ENCODE measurements around the gene C3orf22.

C3orf22 gene

DNA sequence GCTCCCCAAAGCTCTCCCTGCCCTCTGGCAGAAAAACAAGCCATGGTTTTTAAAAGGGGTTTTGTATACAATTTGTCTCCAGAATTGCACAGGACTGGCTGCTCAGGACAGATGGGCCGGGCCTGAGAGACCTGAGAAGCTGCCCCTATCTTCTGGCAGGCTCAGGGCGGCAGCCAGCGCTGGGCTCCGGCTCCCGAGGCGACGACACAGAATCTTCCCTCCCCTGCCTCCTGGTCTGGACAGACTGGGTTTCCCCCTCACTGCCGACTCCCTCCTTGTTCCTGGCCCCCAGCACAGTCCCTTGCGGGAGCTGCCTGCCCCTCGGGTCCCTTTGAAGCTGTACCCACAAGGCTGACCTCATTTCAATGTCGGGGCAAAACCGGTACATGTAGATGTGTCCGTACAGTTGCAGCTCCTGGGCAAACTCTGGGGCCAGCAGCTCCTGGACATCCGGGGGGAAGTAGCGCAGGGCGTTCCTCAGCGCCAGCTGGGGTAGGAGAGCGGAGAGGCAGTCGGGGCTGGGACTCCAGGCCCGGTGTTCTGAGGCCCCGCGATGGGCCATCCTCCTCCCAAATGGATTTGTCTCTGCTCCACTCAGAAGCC is 48.3 kb downstream of the C3orf22 start:
- DNase-seq = no peak

DNA sequence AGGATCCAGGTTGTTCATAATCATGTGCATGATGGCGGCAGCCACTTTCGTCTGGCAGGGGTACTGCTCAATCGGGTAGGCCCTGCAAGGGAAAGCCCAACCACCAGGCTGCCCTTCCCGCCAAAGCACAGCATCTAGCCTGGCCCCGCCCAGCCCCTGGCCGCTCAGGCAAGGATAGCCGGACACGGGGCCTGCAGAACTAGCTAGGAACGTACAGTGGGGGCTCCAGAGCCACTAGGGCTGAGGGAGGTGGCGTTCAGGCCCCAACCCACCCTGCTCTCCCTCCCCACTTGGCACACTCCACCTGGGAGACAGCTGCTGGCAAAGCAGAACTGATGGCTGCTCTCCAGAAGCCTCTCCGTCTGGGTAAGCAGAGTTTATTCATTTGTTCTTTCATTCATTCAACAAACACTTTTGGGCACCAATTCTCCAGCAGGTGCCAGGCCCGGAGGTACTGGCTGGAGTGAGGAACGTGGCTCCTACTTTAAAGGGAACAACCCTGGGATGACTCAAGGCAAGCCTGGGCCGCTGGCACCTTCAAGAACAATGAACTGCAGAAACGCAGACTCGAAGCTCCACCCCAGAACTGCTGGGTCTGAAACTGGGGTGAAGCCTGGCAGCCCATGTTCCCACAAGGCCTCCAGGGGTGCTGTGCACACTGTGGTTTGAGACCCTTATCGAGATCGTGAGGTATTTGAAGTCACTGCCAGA is 49.0 kb downstream of the C3orf22 start:
- DNase-seq = no peak

DNA sequence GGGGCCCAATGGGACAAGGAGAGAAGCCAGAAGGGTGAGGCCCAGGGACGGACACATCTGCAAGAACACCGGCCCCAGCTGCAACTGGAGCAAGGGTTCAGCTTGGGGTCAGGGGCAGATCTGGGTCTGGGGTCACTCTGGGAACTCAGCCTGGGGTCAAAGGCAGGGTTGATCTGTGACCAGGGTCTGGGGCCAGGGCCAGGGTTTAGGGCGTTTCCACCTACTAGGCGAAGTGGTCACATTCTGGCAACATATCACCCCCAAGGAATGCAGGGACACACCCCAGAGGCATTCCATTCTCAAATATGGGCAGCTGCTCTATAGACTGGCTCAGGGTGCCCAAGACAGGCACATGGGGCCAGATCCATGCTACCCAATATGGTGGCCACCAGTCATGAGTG is 50.2 kb downstream of the C3orf22 start:
- DNase-seq = no peak

DNA sequence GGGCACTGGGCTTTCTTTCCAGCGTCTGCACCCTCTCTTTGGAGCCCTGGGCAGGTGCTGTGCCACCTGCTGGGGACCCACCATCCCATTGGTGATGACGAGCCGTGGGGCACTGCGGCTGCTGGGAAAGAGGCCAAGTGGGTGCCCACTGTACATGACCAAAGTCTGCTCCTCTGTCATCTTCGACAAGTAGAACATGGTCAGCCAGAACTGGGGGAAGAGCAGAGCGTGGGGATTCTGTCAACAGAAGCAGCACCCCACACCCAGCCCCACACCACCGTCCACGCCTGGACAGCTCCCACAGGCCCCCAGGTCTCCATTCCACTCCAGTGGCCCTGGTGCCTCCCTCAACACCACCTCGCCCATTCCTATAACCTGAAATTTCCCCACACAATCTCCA is 50.8 kb downstream of the C3orf22 start:
- DNase-seq = no peak

DNA sequence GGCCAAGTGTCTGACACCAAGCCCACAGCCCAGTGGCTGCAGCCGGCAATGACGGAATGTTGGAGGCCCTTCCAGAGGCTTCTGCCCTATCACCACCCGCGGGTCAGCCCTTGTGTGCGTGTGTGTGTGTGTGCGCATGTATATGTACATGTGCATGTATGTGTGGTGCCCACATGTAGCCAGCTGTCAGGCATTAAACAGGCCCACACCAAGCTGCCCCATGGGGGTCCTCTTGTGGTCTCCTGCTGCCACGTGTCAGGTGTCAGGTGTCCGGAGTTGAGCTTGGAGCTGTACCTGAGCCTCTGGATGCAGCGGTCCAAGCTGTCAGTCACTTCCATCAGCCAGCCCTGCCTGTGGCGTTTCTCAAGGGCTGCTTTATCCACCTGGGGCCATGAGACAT is 55.0 kb downstream of the C3orf22 start:
- DNase-seq = no peak

DNA sequence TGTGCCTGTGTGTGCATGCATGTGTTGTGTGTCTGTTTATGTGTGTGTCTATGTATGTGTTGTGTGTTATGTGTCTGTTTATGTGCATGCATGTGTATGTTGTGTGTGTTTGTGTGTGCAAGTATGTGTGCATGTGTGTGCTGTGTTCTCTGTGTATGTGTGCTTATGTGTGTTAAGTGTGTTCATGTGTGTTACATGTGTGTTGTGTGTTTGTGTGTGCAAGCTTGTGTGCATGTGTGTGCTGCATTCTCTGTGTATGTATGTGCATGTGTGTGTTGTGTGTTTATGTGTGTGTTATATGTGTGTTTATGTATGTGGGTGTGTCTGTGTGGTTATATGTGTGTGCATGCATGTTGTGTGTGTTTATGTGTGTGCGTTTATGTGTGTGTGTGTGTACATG is 56.1 kb downstream of the C3orf22 start:
- no peak for DNase-seq

DNA sequence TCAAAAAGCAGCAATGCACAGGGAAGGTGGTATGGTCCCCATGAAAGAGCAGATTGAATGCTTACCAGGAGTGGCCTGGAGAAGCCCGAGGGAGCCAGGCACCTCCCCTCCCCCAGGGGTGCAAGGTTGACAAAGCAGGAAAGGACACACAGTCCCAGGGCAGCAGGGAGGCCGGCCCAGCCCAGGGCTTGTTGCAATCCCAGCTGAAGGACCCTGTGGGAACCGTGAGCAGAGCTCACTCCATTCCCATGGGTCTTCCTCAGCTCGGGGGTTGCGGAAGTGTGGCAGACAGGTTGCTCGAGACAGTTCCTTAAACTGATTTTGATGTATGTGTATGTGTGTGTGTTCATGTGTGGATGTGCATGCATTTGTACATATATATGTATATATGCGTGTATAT is 57.0 kb downstream of the C3orf22 start:
- no peak for DNase-seq

DNA sequence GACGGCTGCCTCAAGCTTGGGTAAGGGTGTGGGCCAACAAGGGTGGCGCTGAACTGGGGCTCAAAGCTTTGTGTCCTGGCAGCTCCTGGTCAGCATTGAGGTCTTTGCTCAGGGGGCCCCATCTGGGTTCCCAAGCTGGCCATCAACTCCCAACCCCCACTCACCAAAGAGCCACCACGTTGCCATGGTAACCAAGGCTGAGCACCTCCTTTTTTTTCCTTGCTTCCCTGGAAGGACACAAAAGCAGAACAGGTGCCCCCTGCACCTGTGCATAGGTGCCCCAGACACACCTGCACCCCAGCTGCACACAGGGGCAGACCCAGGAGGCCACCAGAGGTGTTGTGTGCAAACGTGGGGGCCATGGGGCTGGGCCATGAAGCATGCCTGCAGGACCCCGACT is 57.7 kb downstream of the C3orf22 start:
- DNase-seq = no peak

DNA sequence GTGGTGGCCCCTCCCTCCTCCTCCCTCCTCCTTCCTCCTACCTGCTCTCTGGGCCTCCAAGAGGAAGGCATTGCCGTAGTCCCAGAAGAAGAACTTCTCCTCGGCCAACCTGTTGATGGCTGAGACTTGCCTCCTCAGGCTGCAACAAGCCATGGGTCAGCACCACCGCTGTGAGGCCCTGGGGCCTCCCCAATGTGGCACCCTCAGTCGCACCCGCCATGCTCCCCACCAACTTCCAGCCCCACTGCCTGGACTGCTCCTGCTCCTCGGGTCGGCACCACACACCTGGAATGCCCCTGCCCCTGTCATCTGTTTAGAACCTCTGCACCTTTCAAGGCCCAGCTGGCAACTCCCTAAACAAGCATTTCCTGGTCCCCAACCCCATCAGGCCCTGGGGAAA is 58.7 kb downstream of the C3orf22 start:
- DNase-seq = no peak

Measured in NCI-H524 treated with DMSO at 0.1 percent for 48 hours (cell line).